GM19240 (cell line): ENCODE measurements around the gene ABCB11.

ENCODE experiments used
- DNase-seq: peaks from one replicate; pipeline ENCODE4 v3.0.0; 2011; ENCODE audit warnings: low spot score; ENCODE audit not compliant: insufficient read length

ABCB11 gene

GRCh38 chr2:169009865-169010579 lies 21.1 kb downstream of the ABCB11 start:
- no peak for DNase-seq

DNA sequence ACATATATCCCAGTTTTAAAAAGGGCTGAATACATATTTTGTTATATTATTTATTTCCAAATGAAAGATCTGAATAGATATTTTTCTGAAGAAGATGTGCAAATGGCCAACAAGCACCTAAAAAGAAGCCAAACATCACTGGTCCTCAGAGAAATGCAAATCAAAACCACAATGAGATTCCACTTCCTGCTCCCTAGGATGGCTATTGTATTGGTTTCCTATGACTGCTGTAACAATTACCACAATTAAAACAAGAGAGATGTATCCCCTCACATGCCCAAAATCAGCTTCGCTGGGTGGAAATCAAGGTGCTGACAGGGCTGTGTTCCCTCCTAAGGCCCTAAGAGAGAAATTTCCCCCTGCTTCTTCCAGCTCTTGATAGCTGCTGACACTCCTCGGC lies 23.2 kb downstream of the ABCB11 start:
- no peak for DNase-seq

DNA sequence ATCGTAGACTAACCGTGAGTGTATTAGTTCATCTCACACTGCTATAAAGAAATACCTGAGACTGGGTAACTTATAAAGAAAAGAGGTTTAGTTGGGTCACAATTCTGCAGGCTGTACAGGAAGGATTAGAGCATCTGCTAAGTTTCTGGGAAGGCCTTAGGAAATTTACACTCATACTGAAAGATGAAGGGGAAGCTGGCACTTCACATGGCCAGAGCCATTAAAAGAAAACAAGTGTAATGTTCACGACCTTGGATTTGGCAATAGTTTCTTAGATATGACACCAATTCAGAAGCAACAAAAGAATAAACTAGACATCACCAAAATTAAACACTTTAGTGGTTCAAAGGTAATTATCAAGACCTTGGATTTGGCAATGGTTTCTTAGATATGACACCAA lies 23.8 kb downstream of the ABCB11 start:
- DNase-seq: no peak

DNA sequence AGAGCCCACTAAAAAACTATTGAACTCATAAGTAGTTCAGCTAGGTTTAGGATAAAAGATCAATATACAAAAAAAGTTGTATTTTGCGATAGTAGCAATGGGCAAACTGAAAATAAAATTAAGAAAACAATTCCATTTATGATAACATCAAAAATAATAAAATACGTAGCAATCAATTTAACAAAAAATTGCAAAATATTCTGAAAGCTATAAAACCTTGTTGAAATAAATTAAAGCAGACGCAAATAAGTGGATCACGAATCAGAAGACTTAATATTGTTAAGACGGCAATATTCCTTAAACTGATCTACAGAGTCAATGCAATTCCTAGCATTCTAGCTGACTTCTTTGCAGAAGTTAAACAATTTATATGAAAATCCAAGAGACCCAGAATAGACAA lies 24.5 kb downstream of the ABCB11 start:
- no peak for DNase-seq

DNA sequence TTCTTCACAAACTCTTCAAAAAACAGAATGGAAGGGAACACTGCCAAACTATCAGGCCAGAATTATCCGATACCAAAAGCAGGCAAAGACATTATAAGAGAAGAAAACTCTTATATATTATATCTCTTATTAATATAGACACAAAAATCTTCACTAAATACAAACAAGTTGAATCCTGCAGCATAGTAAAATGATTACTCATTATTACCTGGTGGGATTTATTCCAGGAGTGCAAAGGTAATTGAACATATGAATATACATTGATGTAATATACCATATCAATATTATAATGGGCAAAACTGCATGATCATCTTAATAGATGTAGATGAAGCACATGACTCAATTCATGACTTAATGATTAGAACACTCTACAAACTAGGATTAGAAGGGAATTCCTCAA lies 25.1 kb downstream of the ABCB11 start:
- DNase-seq: no peak

- DNase-seq: no peak
Measured at GRCh38 chr2:169005080-169005598, 26.0 kb downstream of the ABCB11 start.

- DNase-seq: no peak
Measured at GRCh38 chr2:169002161-169002738, 28.9 kb downstream of the ABCB11 start.

DNA sequence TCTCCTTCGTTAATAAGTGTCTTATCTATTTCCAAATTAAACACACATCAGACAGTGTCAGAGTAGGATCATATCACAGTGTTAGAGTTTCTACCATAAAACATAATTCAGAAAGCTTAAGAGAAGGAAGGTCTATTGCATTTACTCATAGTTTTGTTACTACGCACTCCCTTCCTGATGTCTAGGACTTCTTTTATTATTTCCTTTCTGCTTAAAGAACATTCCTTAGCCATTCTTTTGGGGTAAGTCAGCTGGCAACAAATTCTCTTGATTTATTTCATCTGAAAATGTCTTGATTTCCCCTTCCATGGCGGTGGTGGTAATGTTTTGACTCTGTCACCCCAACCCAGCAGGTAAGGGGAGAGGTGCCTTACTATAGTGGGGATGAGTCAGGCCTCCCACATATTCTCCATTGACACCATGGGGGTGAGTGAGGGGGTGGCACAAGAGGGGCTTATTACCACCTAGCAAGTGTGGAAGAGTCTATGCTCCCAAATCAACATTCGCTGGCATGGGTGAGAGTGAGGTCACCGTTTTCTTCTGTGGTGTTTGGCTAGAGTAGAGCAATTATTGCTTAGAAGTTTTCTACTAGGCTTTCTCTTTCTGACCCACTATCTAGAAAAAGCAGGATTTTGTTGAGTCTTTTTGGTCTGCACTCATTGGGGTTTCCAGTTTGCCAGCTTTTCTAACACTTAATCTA lies 29.9 kb downstream of the ABCB11 start:
- DNase-seq: no peak

- DNase-seq: no peak
Measured at GRCh38 chr2:168999668-169000213, 31.4 kb downstream of the ABCB11 start.

GRCh38 chr2:168998609-168999211 lies 32.4 kb downstream of the ABCB11 start:
- no peak for DNase-seq

- DNase-seq: no peak
Measured at GRCh38 chr2:168997794-168998193, 33.3 kb downstream of the ABCB11 start.

GRCh38 chr2:168997118-168997521 lies 34.0 kb downstream of the ABCB11 start:
- DNase-seq: no peak

- no peak for DNase-seq
Measured at GRCh38 chr2:168995744-168996143, 35.4 kb downstream of the ABCB11 start.

- DNase-seq: no peak
Measured at GRCh38 chr2:168993538-168993937, 37.6 kb downstream of the ABCB11 start.

DNA sequence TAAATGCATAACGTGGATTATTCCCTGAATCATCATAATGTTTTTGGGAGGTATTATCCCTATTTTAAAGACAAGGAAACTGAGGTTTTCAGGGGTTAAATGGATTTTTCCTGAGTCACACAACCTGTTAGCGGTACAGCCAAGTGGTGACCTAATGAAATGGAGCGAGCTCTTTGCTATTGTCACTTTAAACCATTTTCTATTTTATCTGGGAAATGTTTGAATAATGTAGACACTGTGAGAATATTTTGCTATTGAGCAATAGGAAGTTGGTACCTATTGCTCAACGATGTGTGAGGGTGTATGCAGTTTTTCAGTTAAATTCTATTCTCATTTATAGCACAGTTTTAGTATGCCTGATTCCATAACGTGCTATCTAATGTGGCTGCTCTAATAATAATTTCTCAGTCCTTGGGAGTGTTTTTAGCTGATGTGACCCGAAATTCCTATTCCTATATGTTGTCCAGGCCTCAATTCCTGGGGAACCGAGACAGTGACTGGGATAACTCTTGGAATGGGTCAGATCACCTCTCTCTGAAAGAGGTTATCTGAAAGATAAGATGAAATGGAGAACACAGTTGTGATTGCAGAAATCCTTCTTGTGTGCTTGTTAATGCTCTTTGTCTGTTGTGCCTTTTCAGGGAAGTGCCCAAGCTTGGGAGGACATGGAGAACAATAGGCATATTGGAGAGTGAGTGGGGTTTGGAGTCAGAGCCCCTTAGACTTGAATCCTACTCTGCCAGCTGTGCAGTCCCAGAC lies 38.4 kb downstream of the ABCB11 start:
- DNase-seq: no peak

GRCh38 chr2:168992026-168992425 lies 39.1 kb downstream of the ABCB11 start:
- no peak for DNase-seq

GRCh38 chr2:168988755-168989154 lies 42.4 kb downstream of the ABCB11 start:
- DNase-seq: no peak

GRCh38 chr2:168986398-168986943 lies 44.7 kb downstream of the ABCB11 start:
- DNase-seq: no peak

- DNase-seq: no peak
Measured at GRCh38 chr2:168981651-168982050, 49.5 kb downstream of the ABCB11 start.

GRCh38 chr2:168978461-168978861 lies 52.7 kb downstream of the ABCB11 start:
- no peak for DNase-seq

DNA sequence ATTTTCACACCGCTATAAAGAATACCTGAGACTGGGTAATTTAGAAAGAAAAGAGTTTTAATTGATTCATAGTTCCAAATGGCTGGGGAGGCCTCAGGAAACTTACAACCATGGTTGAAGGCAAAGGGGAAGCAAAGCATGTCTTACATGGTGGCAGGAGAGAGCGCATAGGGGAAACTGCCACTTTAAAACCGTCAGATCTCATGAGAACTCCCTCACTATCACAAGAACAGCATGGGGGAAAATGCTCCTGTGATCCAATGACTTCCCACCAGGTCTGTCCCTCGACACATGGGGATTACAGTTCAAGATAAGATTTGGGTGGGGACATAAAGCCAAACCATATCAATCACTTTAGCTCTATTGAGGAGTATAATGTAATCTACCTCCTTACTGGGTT lies 53.5 kb downstream of the ABCB11 start:
- no peak for DNase-seq
